ENCODE data around the gene LARP4.

Gene LARP4

DNA sequence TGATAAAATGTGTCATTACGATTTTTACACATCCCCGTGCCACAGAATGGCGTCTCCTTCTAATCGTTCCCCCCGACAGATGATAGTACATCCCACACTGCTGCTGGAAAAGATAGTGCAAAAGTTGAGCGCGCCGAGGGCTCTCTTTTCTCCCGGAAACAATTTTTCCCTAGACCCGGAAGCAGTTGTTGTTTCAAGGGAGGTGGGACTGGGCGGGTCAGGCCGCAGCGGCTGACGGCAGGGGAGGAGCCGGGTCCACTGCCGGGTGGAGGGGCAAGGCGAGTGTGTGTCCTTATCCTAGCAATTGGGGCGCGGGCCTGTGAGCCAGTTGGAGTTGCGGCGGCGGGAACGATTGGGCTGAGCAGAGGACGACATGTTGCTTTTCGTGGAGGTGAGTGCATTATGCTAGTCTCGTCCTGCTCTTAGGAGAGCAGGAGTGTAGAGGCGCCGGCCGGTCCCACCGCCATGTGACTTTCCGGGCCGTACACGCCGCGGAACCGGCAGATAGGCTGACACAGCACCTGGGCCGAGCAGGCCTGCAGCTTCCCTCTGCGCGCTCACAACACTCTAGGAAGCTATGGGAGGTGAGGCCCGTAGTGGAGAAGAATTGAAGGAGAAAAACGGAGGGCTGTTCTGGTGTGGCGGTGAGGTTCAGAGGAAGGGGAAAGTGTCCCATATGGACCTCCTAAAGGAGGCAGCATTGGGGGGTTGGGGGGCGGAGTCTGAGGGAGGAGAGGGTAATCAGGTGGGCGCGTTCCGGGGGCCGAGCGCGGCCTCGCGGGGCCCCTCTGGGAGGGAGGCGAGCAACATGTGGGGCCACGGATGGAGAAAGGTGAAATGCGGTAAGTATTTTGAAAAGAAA lies at the start of gene LARP4:
TSS of gene LARP4 (plus strand) at position 248 of the 862 bp plus-strand sequence. CDS start at position 374, 126 bp downstream.
- Histone ChIP-seq H3K27me3 (ENCODE audit: insufficient read depth, low read length, poor library complexity) (no peaks in the 10 kb centered on the region), H3K79me2 (ENCODE audit: insufficient read depth, low read length) (peaks cover 52% of the 10 kb centered on the region), H3K9ac (ENCODE audit: low read depth, low read length) (peak within 1 kb of the TSS; percentile 78), H4K20me1 (ENCODE audit: insufficient read depth, low read length) (peaks cover 28% of the 10 kb centered on the region), H2AFZ (ENCODE audit: low read depth, low read length) (peak within 1 kb of the TSS; percentile 87), H3K4me1 (ENCODE audit: insufficient read depth, low read length) (peaks cover 31% of the 10 kb centered on the region), H3K4me3 (ENCODE audit: low read depth in 1 of 2, low read length in 2 of 2) (peak within 1 kb of the TSS; percentile 88), H3K4me2 (ENCODE audit: insufficient read depth, low read length) (peak within 1 kb of the TSS; percentile 78), H3K36me3 (ENCODE audit: insufficient read depth, low read length) (peaks cover 5% of the 10 kb centered on the region; the same call in 1 of the 2 replicates), H3K9me3 (ENCODE audit: insufficient read depth, low read length, severe bottlenecking) (no peaks in the 10 kb centered on the region), H3K27ac (ENCODE audit: low read length) (peak within 1 kb of the TSS; percentile 89)
- TF ChIP-seq EZH2 (IDR thresholded peaks at IDR 0.05; ENCODE audit: borderline replicate concordance, low read depth, low read length, severe bottlenecking) = no peak
- TF ChIP-seq, protein P1, sequence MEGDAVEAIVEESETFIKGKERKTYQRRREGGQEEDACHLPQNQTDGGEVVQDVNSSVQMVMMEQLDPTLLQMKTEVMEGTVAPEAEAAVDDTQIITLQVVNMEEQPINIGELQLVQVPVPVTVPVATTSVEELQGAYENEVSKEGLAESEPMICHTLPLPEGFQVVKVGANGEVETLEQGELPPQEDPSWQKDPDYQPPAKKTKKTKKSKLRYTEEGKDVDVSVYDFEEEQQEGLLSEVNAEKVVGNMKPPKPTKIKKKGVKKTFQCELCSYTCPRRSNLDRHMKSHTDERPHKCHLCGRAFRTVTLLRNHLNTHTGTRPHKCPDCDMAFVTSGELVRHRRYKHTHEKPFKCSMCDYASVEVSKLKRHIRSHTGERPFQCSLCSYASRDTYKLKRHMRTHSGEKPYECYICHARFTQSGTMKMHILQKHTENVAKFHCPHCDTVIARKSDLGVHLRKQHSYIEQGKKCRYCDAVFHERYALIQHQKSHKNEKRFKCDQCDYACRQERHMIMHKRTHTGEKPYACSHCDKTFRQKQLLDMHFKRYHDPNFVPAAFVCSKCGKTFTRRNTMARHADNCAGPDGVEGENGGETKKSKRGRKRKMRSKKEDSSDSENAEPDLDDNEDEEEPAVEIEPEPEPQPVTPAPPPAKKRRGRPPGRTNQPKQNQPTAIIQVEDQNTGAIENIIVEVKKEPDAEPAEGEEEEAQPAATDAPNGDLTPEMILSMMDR (IDR thresholded peaks at IDR 0.05; ENCODE audit: borderline replicate concordance, extremely low read depth, low read length, poor library complexity, severe bottlenecking) = peak; percentile 11
- ATAC-seq (ENCODE audit: insufficient read depth, low read depth) = peak; percentile 95
- peak; percentile 96 for DNase-seq

DNA sequence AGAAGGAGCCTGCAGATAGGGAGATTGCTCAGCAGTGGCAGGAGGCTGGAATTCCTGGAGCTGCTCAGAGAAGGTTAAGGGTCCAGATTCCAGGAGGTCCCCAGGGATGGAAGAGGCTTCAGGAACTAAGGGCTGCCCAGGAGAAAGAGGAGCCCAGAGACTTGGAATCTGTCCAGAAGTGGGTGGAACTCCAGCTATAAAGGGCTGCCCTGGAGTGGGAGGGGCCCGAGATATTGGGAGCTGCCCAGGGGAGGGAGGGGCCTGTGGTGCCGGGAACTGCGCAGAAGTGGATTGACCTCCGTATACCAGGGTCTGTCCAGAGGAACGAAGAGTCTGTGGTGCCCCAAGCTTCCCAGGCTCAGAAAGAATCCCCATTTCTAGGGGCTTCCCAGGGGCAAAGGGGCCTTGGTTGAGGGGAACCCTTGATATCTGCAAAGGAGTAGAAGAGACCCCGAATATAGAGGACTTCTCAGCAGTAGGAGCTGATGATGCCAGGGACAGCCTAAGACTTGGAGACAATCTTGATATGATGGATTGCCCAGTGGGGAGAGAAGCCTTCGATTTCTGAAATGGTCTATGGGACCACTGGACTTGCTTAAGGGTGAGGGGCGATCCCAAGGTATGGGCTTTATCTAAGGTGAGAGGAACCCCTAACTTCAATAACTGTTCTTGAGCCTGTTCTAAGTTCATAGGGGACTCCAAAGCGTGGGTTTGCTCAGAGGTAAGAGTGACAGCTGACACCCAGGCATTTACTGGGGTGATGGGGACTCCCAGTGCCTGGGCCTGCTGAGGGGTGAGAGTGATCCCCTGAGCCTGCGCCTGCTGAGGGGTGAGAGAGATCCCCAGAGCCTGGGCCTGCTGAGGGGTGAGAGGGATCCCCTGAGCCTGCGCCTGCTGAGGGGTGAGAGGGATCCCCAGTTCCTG lies 49.3 kb upstream of the LARP4 start:
- H3K27me3 ChIP-seq (ENCODE audit: insufficient read depth, low read length, poor library complexity) = no peaks in the 10 kb centered on the region
- no peak overlapping the region for H3K4me3 ChIP-seq (ENCODE audit: low read depth in 1 of 2, low read length in 2 of 2)
- no peak overlapping the region for H3K4me2 ChIP-seq (ENCODE audit: insufficient read depth, low read length)
- H3K27ac ChIP-seq (ENCODE audit: low read length) = no peak overlapping the region
- no peak for DNase-seq
- H3K9me3 ChIP-seq (ENCODE audit: insufficient read depth, low read length, severe bottlenecking) = no peaks in the 10 kb centered on the region
- ATAC-seq (ENCODE audit: insufficient read depth, low read depth) = no peak
- H3K9ac ChIP-seq (ENCODE audit: low read depth, low read length) = no peak overlapping the region
- peaks cover 28% of the 10 kb centered on the region for H3K4me1 ChIP-seq (ENCODE audit: insufficient read depth, low read length)
- H4K20me1 ChIP-seq (ENCODE audit: insufficient read depth, low read length) = no peaks in the 10 kb centered on the region
- H2AFZ ChIP-seq (ENCODE audit: low read depth, low read length) = no peak overlapping the region
- H3K36me3 ChIP-seq (ENCODE audit: insufficient read depth, low read length) = no peaks in the 10 kb centered on the region
- TF ChIP-seq, protein P1 (IDR thresholded peaks at IDR 0.05; ENCODE audit: borderline replicate concordance, extremely low read depth, low read length, poor library complexity, severe bottlenecking) = no peak
- no peak for TF ChIP-seq EZH2 (IDR thresholded peaks at IDR 0.05; ENCODE audit: borderline replicate concordance, low read depth, low read length, severe bottlenecking)
- H3K79me2 ChIP-seq (ENCODE audit: insufficient read depth, low read length) = no peaks in the 10 kb centered on the region

DNA sequence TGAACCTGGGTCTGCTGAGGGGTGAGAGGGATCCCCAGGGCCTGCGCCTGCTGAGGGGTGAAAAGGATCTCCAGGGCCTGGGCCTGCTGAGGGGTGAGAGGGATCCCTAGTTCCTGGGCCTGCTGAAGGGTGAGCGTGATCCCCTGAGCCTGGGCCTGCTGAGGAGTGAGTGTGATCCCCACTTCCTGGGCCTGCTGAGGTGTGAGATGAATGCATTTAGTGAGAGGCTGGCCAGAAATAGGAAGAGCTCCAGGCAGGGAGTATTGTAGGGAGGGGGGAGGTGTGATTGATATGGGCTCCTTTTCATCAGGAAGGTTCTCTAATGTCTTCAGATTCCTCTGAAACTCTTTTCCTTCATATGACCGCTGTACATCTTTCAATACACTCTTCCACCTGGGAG lies 47.3 kb upstream of the LARP4 start:
- Histone ChIP-seq H3K4me2 (ENCODE audit: insufficient read depth, low read length) (peak overlapping the region; percentile 52), H3K9me3 (ENCODE audit: insufficient read depth, low read length, severe bottlenecking) (no peaks in the 10 kb centered on the region), H4K20me1 (ENCODE audit: insufficient read depth, low read length) (no peaks in the 10 kb centered on the region), H3K9ac (ENCODE audit: low read depth, low read length) (peak overlapping the region; percentile 53), H3K4me1 (ENCODE audit: insufficient read depth, low read length) (peaks cover 28% of the 10 kb centered on the region), H3K79me2 (ENCODE audit: insufficient read depth, low read length) (no peaks in the 10 kb centered on the region), H3K4me3 (ENCODE audit: low read depth in 1 of 2, low read length in 2 of 2) (peak overlapping the region in 1 of 2 experiments; percentile 33; a peak in 1 of 4 replicates), H3K36me3 (ENCODE audit: insufficient read depth, low read length) (no peaks in the 10 kb centered on the region), H3K27me3 (ENCODE audit: insufficient read depth, low read length, poor library complexity) (no peaks in the 10 kb centered on the region), H3K27ac (ENCODE audit: low read length) (peak overlapping the region; percentile 92), H2AFZ (ENCODE audit: low read depth, low read length) (peak overlapping the region; percentile 72)
- no peak for TF ChIP-seq EZH2 (IDR thresholded peaks at IDR 0.05; ENCODE audit: borderline replicate concordance, low read depth, low read length, severe bottlenecking)
- TF ChIP-seq, protein P1 (IDR thresholded peaks at IDR 0.05; ENCODE audit: borderline replicate concordance, extremely low read depth, low read length, poor library complexity, severe bottlenecking) = no peak
- ATAC-seq (ENCODE audit: insufficient read depth, low read depth) = peak; percentile 87
- DNase-seq = peak; percentile 54

Data from DND-41 (cell line).